Measurements from ENCODE around the gene GALNT8. TPM values are rescaled to one million over a fixed set of nuclear protein-coding genes. Genes with fewer than 3 reads are reported as not detected.

Gene GALNT8
- total RNA-seq, 2 experiments from 2014 or later = 0.85 to 1.1 TPM

GRCh38 chr12:4767186-4767585 lies 47.0 kb downstream of the GALNT8 start:
- Mint-ChIP-seq H3K9me3 (ENCODE audit: low read depth) (no peaks in the 10 kb centered on the region), H3K4me3 (no peak overlapping the region), H3K4me1 (peaks cover 9% of the 10 kb centered on the region), H3K36me3 (no peaks in the 10 kb centered on the region), H3K27ac (no peak overlapping the region), H3K27me3 (peaks cover 5% of the 10 kb centered on the region)
- ATAC-seq = no peak
- CTCF ChIA-PET = interaction anchor here (0.8 to 1.4 kb wide), 2 partner anchors 9 to 10 kb away, joined by 3 to 4 read pairs; no protein-coding TSS in a partner anchor
- no peak for DNase-seq

- H3K4me1 Mint-ChIP-seq = peaks cover 6% of the 10 kb centered on the region
- no peak for ATAC-seq
- CTCF ChIA-PET = no interaction called here
- H3K4me3 Mint-ChIP-seq = no peak overlapping the region
- no peak for DNase-seq
- no peaks in the 10 kb centered on the region for H3K9me3 Mint-ChIP-seq (ENCODE audit: low read depth)
- H3K27me3 Mint-ChIP-seq = peaks cover 10% of the 10 kb centered on the region
- H3K36me3 Mint-ChIP-seq = no peaks in the 10 kb centered on the region
- H3K27ac Mint-ChIP-seq = no peak overlapping the region
Measured at GRCh38 chr12:4768341-4768740, 48.1 kb downstream of the GALNT8 start.

- no peak overlapping the region for H3K27ac Mint-ChIP-seq
- H3K4me1 Mint-ChIP-seq = no peaks in the 10 kb centered on the region
- no peaks in the 10 kb centered on the region for H3K36me3 Mint-ChIP-seq
- H3K4me3 Mint-ChIP-seq = no peak overlapping the region
- H3K9me3 Mint-ChIP-seq (ENCODE audit: low read depth) = no peaks in the 10 kb centered on the region
- DNase-seq (no peak), ATAC-seq (no peak)
- CTCF ChIA-PET = no interaction called here
- peaks cover 14% of the 10 kb centered on the region for H3K27me3 Mint-ChIP-seq
Measured at GRCh38 chr12:4769073-4769472, 48.9 kb downstream of the GALNT8 start.

- CTCF ChIA-PET = no interaction called here
- Mint-ChIP-seq H3K4me1 (no peaks in the 10 kb centered on the region), H3K27ac (no peak overlapping the region), H3K9me3 (ENCODE audit: low read depth) (no peaks in the 10 kb centered on the region), H3K4me3 (no peak overlapping the region), H3K27me3 (peaks cover 18% of the 10 kb centered on the region), H3K36me3 (no peaks in the 10 kb centered on the region)
- ATAC-seq (no peak), DNase-seq (no peak)
Measured at GRCh38 chr12:4771172-4771959, 51.2 kb downstream of the GALNT8 start.

- no peak for DNase-seq
- Mint-ChIP-seq H3K4me1 (no peaks in the 10 kb centered on the region), H3K4me3 (no peak overlapping the region), H3K36me3 (no peaks in the 10 kb centered on the region), H3K27me3 (peaks cover 22% of the 10 kb centered on the region), H3K27ac (no peak overlapping the region), H3K9me3 (ENCODE audit: low read depth) (no peaks in the 10 kb centered on the region)
- CTCF ChIA-PET = interaction anchor here (1.2 kb wide), 1 partner anchor 11 kb away, joined by 3 read pairs; no protein-coding TSS in a partner anchor
- ATAC-seq = no peak
Measured at GRCh38 chr12:4771960-4772566, 51.9 kb downstream of the GALNT8 start.

- no peaks in the 10 kb centered on the region for H3K4me1 Mint-ChIP-seq
- CTCF ChIA-PET = interaction anchor here (1.3 kb wide), 1 partner anchor 171 kb away, joined by 4 read pairs; no protein-coding TSS in a partner anchor
- no peaks in the 10 kb centered on the region for H3K36me3 Mint-ChIP-seq
- no peak overlapping the region for H3K4me3 Mint-ChIP-seq
- peaks cover 37% of the 10 kb centered on the region for H3K27me3 Mint-ChIP-seq
- no peak overlapping the region for H3K27ac Mint-ChIP-seq
- ATAC-seq (no peak), DNase-seq (no peak)
- H3K9me3 Mint-ChIP-seq (ENCODE audit: low read depth) = no peaks in the 10 kb centered on the region
Measured at GRCh38 chr12:4775936-4776335, 55.7 kb downstream of the GALNT8 start.

GRCh38 chr12:4779749-4780148 lies 59.5 kb downstream of the GALNT8 start:
- no peak for ATAC-seq
- H3K27me3 Mint-ChIP-seq = peaks cover 41% of the 10 kb centered on the region
- no peaks in the 10 kb centered on the region for H3K4me1 Mint-ChIP-seq
- no peak overlapping the region for H3K27ac Mint-ChIP-seq
- CTCF ChIA-PET = no interaction called here
- no peaks in the 10 kb centered on the region for H3K36me3 Mint-ChIP-seq
- DNase-seq = no peak
- peaks cover 1% of the 10 kb centered on the region for H3K9me3 Mint-ChIP-seq (ENCODE audit: low read depth)
- no peak overlapping the region for H3K4me3 Mint-ChIP-seq

- DNase-seq (no peak), ATAC-seq (no peak)
- no peak overlapping the region for H3K27ac Mint-ChIP-seq
- peaks cover 1% of the 10 kb centered on the region for H3K9me3 Mint-ChIP-seq (ENCODE audit: low read depth)
- H3K27me3 Mint-ChIP-seq = peaks cover 43% of the 10 kb centered on the region
- no peaks in the 10 kb centered on the region for H3K4me1 Mint-ChIP-seq
- no peaks in the 10 kb centered on the region for H3K36me3 Mint-ChIP-seq
- CTCF ChIA-PET = no interaction called here
- no peak overlapping the region for H3K4me3 Mint-ChIP-seq
Measured at GRCh38 chr12:4780641-4781611, 60.7 kb downstream of the GALNT8 start.

- H3K9me3 Mint-ChIP-seq (ENCODE audit: low read depth) = peaks cover 1% of the 10 kb centered on the region
- H3K4me3 Mint-ChIP-seq = no peak overlapping the region
- peaks cover 37% of the 10 kb centered on the region for H3K27me3 Mint-ChIP-seq
- H3K27ac Mint-ChIP-seq = no peak overlapping the region
- CTCF ChIA-PET = no interaction called here
- H3K36me3 Mint-ChIP-seq = no peaks in the 10 kb centered on the region
- DNase-seq = no peak
- no peak for ATAC-seq
- no peaks in the 10 kb centered on the region for H3K4me1 Mint-ChIP-seq
Measured at GRCh38 chr12:4784404-4785054, 64.3 kb downstream of the GALNT8 start.

GRCh38 chr12:4786795-4787194 lies 66.6 kb downstream of the GALNT8 start:
- H3K36me3 Mint-ChIP-seq = no peaks in the 10 kb centered on the region
- H3K4me3 Mint-ChIP-seq = no peak overlapping the region
- DNase-seq (no peak), ATAC-seq (no peak)
- peaks cover 27% of the 10 kb centered on the region for H3K27me3 Mint-ChIP-seq
- CTCF ChIA-PET = interaction anchor here (1.0 to 1.3 kb wide), 2 partner anchors 13 to 29 kb away, joined by 3 to 5 read pairs; no protein-coding TSS in a partner anchor
- H3K9me3 Mint-ChIP-seq (ENCODE audit: low read depth) = peaks cover 1% of the 10 kb centered on the region
- H3K4me1 Mint-ChIP-seq = no peaks in the 10 kb centered on the region
- no peak overlapping the region for H3K27ac Mint-ChIP-seq

GRCh38 chr12:4787965-4788364 lies 67.8 kb downstream of the GALNT8 start:
- H3K4me1 Mint-ChIP-seq = no peaks in the 10 kb centered on the region
- H3K27me3 Mint-ChIP-seq = peaks cover 33% of the 10 kb centered on the region
- CTCF ChIA-PET = no interaction called here
- no peak overlapping the region for H3K4me3 Mint-ChIP-seq
- DNase-seq (no peak), ATAC-seq (no peak)
- H3K9me3 Mint-ChIP-seq (ENCODE audit: low read depth) = peaks cover 1% of the 10 kb centered on the region
- H3K27ac Mint-ChIP-seq = no peak overlapping the region
- no peaks in the 10 kb centered on the region for H3K36me3 Mint-ChIP-seq

GRCh38 chr12:4789776-4790175 lies 69.6 kb downstream of the GALNT8 start:
- ATAC-seq (no peak), DNase-seq (no peak)
- Mint-ChIP-seq H3K9me3 (ENCODE audit: low read depth) (no peaks in the 10 kb centered on the region), H3K36me3 (no peaks in the 10 kb centered on the region), H3K4me1 (no peaks in the 10 kb centered on the region), H3K4me3 (no peak overlapping the region), H3K27me3 (peaks cover 38% of the 10 kb centered on the region), H3K27ac (no peak overlapping the region)
- CTCF ChIA-PET = no interaction called here

GRCh38 chr12:4791497-4791896 lies 71.3 kb downstream of the GALNT8 start:
- CTCF ChIA-PET = no interaction called here

More at GRCh38 chr12:4791497-4791896, 71.3 kb downstream of the GALNT8 start:
- ATAC-seq (no peak), DNase-seq (no peak)
- Mint-ChIP-seq H3K4me3 (no peak overlapping the region), H3K27ac (no peak overlapping the region), H3K4me1 (no peaks in the 10 kb centered on the region), H3K36me3 (no peaks in the 10 kb centered on the region), H3K9me3 (ENCODE audit: low read depth) (no peaks in the 10 kb centered on the region), H3K27me3 (peaks cover 35% of the 10 kb centered on the region)
